HL-60 (cell line): Measurements from ENCODE around the gene FOXP1.

ENCODE experiments used
- DNase-seq, 2 experiments: peaks; one replicate each; pipeline ENCODE4 v3.0.0-alpha.2; 2010 to 2020; ENCODE audit warnings: low read depth in 1 of 2, low spot score in 1 of 2
- H3K27ac ChIP-seq: fragments of 250-450 bp; sonication (Bioruptor Pico); replicated peaks from 2 replicates; pipeline ENCODE4 v1.5.1; 2020; ENCODE audit warnings: mild to moderate bottlenecking, moderate library complexity
- H3K27me3 ChIP-seq: fragments of 250-450 bp; sonication (Bioruptor Pico); 2 replicates; pipeline ENCODE4 v1.5.1; 2021; ENCODE audit warnings: mild to moderate bottlenecking, moderate library complexity; ENCODE audit not compliant: insufficient read depth, poor library complexity, severe bottlenecking
- H3K4me3 ChIP-seq: replicated peaks from 2 replicates; pipeline ENCODE4 v1.5.1; 2011; ENCODE audit warnings: mild to moderate bottlenecking, control low read depth, low read length; ENCODE audit not compliant: insufficient read depth
- GABPA ChIP-seq: IDR thresholded peaks from 2 replicates; pipeline ENCODE4 v1.6.1; 2012; ENCODE audit warnings: low read depth
- POLR2AphosphoS5 ChIP-seq: IDR thresholded peaks from 2 replicates; pipeline ENCODE4 v1.6.1; 2012; ENCODE audit warnings: low read depth
- REST ChIP-seq: IDR thresholded peaks from 2 replicates; pipeline ENCODE4 v1.6.1; 2012; ENCODE audit warnings: low read depth; ENCODE audit not compliant: insufficient replicate concordance
- SPI1 ChIP-seq: IDR thresholded peaks from 2 replicates; pipeline ENCODE4 v1.6.1; 2012; ENCODE audit warnings: low read depth, mild to moderate bottlenecking, borderline replicate concordance
- TF ChIP-seq, protein P1 (sequence below): IDR thresholded peaks from one replicate; pipeline ENCODE4 v1.5.1; 2011; ENCODE audit warnings: low read length, control low read depth, inconsistent platforms; ENCODE audit not compliant: insufficient read depth

FOXP1 gene

DNA sequence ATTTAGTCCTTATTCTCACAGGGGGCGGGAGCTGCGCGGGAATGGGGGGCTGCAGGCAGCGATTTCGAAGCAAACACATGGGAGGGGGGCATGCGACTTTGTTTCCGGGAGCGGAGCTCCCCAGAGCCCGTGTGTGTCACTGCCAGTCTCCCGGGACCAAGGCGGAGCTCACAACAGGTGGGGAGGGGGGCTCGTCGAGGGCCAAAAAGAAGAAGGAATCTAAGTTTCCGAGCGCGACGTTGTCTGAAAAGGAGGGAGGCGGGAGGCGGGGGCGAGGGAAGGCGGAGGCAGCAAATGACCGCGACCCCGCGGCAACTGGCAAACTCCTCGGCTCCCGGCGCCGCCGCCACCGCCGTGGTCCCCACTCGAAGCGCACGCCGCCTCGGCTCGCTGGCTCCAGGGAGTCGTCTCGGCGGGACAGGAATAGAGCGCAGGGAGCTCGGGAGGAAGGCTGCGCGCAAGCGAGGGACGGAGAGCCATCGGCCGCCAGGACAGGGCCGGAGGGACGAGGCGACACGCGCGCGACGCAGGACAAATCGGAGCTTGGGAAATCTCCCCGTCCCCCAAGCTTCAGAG, 1.4 kb downstream of the FOXP1 start:
- TF ChIP-seq GABPA (no peak), POLR2AphosphoS5 (peak; percentile 21)
- Histone ChIP-seq H3K27ac (peak overlapping the region; percentile 98), H3K4me3 (peak overlapping the region; percentile 75), H3K27me3 (no peaks in the 10 kb centered on the region)
- DNase-seq, result peak in 1 of 2 experiments; percentile 91

DNA sequence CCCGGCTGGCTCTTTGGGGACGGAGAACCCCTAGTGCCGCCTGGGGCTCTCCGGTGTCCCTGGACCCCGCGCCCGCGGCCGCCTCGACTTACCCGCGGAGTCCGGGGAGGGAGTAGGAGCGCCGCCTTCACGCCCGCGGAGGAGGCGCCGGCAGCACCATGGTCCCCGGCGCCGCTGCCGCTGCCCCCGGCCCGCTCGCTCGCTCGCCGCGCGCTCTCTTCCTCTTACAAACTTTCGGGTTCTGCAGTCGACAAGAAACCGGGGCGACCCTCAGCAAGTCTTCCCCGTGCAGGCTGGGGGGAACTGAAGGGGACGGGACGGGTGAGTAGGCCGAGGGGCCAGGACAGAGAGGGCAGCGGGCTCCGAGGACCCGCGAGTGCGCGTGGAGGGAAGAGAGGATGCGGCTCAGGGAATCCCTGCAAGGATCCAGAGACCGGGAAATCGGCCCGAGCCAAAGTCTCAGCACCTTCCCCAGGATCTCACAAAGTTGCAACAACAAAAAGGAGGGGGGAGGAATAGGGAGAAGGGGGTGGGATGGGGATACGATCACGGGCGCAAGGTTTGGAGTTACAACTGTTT, 2.0 kb downstream of the FOXP1 start:
- DNase-seq, result peak; percentile 42 to 57
- peak overlapping the region; percentile 75 for H3K4me3 ChIP-seq
- TF ChIP-seq SPI1 (peak; percentile 27; the same call in 1 of the 2 replicates), REST (peak; percentile 19), GABPA (no peak), POLR2AphosphoS5 (peak; percentile 30)
- TF ChIP-seq, protein P1, sequence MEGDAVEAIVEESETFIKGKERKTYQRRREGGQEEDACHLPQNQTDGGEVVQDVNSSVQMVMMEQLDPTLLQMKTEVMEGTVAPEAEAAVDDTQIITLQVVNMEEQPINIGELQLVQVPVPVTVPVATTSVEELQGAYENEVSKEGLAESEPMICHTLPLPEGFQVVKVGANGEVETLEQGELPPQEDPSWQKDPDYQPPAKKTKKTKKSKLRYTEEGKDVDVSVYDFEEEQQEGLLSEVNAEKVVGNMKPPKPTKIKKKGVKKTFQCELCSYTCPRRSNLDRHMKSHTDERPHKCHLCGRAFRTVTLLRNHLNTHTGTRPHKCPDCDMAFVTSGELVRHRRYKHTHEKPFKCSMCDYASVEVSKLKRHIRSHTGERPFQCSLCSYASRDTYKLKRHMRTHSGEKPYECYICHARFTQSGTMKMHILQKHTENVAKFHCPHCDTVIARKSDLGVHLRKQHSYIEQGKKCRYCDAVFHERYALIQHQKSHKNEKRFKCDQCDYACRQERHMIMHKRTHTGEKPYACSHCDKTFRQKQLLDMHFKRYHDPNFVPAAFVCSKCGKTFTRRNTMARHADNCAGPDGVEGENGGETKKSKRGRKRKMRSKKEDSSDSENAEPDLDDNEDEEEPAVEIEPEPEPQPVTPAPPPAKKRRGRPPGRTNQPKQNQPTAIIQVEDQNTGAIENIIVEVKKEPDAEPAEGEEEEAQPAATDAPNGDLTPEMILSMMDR, result no peak
- no peaks in the 10 kb centered on the region for H3K27me3 ChIP-seq
- peak overlapping the region; percentile 98 for H3K27ac ChIP-seq

GRCh38 chr3:71580636-71581456, 2.7 kb downstream of the FOXP1 start:
- peak overlapping the region; percentile 75 for H3K4me3 ChIP-seq
- H3K27ac ChIP-seq, result peak overlapping the region; percentile 98
- TF ChIP-seq SPI1, result 0 out of 2 replicates have a peak, but pooled peaks have one; percentile 2
- no peak for TF ChIP-seq GABPA

DNA sequence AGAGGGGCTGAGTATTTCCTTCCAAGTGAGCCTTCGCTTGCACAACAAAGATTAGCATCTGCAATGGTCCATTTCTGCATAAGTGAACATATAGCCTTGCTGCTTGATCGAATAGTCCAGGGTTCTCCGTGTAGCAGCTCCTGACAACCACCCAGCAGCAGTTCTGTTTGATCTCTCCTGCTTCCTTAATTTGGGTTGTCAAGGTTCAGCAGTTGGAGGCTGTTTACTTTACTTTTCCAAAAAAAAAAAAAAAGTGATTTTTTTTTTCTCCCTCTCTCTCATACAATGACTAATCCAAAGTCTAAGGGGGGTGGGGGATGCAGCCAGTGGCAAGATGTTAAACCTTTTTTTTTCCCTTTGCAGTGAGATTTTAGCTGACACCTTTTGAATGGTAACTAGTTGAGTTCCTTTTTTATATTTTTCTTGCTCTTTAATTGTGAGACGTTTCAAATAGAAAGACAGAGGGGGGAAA, 3.6 kb downstream of the FOXP1 start:
- DNase-seq, result peak; percentile 59 to 70
- Histone ChIP-seq H3K27me3 (no peaks in the 10 kb centered on the region), H3K4me3 (peak overlapping the region; percentile 75), H3K27ac (peak overlapping the region; percentile 98)
- TF ChIP-seq GABPA (no peak), POLR2AphosphoS5 (0 out of 2 replicates have a peak, but pooled peaks have one; percentile 49), SPI1 (0 out of 2 replicates have a peak, but pooled peaks have one; percentile 28), REST (no peak)
- TF ChIP-seq, protein P1, result no peak

More at GRCh38 chr3:71580636-71581456, 2.7 kb downstream of the FOXP1 start:
- H3K27me3 ChIP-seq, result no peaks in the 10 kb centered on the region
- DNase-seq, result no peak
